DMS53 (cell line): ENCODE results near the gene CCDC187.
A peak's percentile ranks its signal among the peaks of the same experiment; 100 is the strongest.
"Not testable (repeated sequence)": the region's sequence is repeated elsewhere in the genome, so short reads cannot be mapped to it uniquely, and the experiment has no call there.

Experiments
- DNase-seq: peaks from one replicate; lab custom pipeline; 2025; lab: John Stamatoyannopoulos, UW

Gene CCDC187

GRCh38 chr9:136266641-136267040 is 37.3 kb downstream of the CCDC187 start:
- not testable (repeated sequence) for DNase-seq

- no peak for DNase-seq
Observed at GRCh38 chr9:136265561-136266355, 38.1 kb downstream of the CCDC187 start.

GRCh38 chr9:136264441-136265405 is 39.2 kb downstream of the CCDC187 start:
- DNase-seq, result no peak

GRCh38 chr9:136264031-136264430 is 39.9 kb downstream of the CCDC187 start:
- DNase-seq, result no peak

GRCh38 chr9:136262671-136263178 is 41.2 kb downstream of the CCDC187 start:
- no peak for DNase-seq

- DNase-seq, result no peak
Observed at GRCh38 chr9:136261686-136262430, 42.0 kb downstream of the CCDC187 start.

GRCh38 chr9:136260936-136261472 is 42.9 kb downstream of the CCDC187 start:
- no peak for DNase-seq

GRCh38 chr9:136260521-136260920 is 43.4 kb downstream of the CCDC187 start:
- no peak for DNase-seq

GRCh38 chr9:136259836-136260235 is 44.1 kb downstream of the CCDC187 start:
- DNase-seq, result no peak

- no peak for DNase-seq
Observed at GRCh38 chr9:136259517-136259813, 44.4 kb downstream of the CCDC187 start.

GRCh38 chr9:136258786-136259516 is 44.9 kb downstream of the CCDC187 start:
- no peak for DNase-seq

GRCh38 chr9:136258299-136258625 is 45.6 kb downstream of the CCDC187 start:
- no peak for DNase-seq

GRCh38 chr9:136257381-136258298 is 46.3 kb downstream of the CCDC187 start:
- no peak for DNase-seq

- DNase-seq, result peak; percentile 67
Observed at GRCh38 chr9:136255896-136256890, 47.7 kb downstream of the CCDC187 start.

- no peak for DNase-seq
Observed at GRCh38 chr9:136255166-136255538, 48.7 kb downstream of the CCDC187 start.

- no peak for DNase-seq
Observed at GRCh38 chr9:136254381-136255165, 49.3 kb downstream of the CCDC187 start.

GRCh38 chr9:136253246-136254130 is 50.4 kb downstream of the CCDC187 start:
- DNase-seq, result no peak
